Fibroblast of pulmonary artery (primary cell): ENCODE measurements around the gene NT5M.

Experiments used
- DNase-seq: peaks from one replicate; pipeline ENCODE4 v3.0.0-alpha.2; 2010; ENCODE audit warnings: low read depth
- H3K4me3 ChIP-seq: replicated peaks from 2 replicates; pipeline ENCODE4 v1.5.1; 2011; ENCODE audit warnings: low read depth, mild to moderate bottlenecking, control low read depth, low read length, moderate library complexity
- TF ChIP-seq, protein P1 (sequence below): IDR thresholded peaks from 2 replicates; pipeline ENCODE4 v1.5.1; 2011; ENCODE audit warnings: mild to moderate bottlenecking, control low read depth, low read length, inconsistent platforms; ENCODE audit errors: missing control alignments

The NT5M gene

GRCh38 chr17:17366235-17366634, 63.1 kb downstream of the NT5M start:
- DNase-seq = no peak
- H3K4me3 ChIP-seq = no peak overlapping the region
- TF ChIP-seq, protein P1, sequence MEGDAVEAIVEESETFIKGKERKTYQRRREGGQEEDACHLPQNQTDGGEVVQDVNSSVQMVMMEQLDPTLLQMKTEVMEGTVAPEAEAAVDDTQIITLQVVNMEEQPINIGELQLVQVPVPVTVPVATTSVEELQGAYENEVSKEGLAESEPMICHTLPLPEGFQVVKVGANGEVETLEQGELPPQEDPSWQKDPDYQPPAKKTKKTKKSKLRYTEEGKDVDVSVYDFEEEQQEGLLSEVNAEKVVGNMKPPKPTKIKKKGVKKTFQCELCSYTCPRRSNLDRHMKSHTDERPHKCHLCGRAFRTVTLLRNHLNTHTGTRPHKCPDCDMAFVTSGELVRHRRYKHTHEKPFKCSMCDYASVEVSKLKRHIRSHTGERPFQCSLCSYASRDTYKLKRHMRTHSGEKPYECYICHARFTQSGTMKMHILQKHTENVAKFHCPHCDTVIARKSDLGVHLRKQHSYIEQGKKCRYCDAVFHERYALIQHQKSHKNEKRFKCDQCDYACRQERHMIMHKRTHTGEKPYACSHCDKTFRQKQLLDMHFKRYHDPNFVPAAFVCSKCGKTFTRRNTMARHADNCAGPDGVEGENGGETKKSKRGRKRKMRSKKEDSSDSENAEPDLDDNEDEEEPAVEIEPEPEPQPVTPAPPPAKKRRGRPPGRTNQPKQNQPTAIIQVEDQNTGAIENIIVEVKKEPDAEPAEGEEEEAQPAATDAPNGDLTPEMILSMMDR = no peak

- no peak overlapping the region for H3K4me3 ChIP-seq
- TF ChIP-seq, protein P1 = no peak
- DNase-seq = no peak
Observed at GRCh38 chr17:17366941-17367875, 64.0 kb downstream of the NT5M start.

DNA sequence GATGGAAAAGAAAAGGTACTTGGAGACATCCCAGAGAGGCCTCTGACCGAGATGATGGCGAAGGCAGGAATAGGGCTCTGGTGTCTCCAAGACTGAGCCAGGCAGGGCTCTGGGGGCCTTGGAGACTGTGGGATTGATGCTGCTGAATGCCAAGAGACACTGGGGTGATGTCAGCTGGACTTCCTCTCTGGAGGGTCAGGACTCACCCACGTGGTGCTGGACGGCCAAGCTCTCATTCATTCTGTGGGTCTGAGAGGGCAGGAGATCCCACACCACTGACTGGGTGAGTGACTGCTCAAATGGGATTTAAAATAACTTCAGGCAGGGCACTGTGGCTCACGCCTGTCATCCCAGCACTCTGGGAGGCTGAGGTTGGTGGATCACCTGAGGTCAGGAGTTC, 64.8 kb downstream of the NT5M start:
- TF ChIP-seq, protein P1 = no peak
- no peak overlapping the region for H3K4me3 ChIP-seq
- DNase-seq = no peak

DNA sequence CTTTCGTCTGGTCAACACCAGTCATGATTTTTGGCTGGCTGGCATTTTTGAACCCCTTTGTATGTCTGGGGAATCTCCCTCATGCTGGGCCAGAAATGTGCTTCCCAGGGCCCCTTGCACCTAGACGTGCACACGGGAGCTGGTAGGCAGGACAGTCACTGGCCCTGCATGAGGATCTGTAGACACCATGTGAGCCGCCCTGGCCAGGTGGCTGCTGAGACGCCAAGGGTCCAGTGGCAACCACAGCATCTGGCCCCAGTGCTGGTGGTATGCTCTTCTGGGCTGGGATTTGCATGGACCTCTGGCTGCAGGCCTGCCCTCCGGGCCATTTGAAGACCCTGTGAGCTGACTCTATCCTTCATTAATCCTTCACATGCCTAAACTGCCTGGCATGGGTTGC, 67.5 kb downstream of the NT5M start:
- TF ChIP-seq, protein P1 = no peak

GRCh38 chr17:17372856-17373520, 69.8 kb downstream of the NT5M start:
- TF ChIP-seq, protein P1 = no peak
- no peak for DNase-seq
- no peak overlapping the region for H3K4me3 ChIP-seq

More for the DNA sequence above, 67.5 kb downstream of the NT5M start:
- no peak overlapping the region for H3K4me3 ChIP-seq
- DNase-seq = no peak

DNA sequence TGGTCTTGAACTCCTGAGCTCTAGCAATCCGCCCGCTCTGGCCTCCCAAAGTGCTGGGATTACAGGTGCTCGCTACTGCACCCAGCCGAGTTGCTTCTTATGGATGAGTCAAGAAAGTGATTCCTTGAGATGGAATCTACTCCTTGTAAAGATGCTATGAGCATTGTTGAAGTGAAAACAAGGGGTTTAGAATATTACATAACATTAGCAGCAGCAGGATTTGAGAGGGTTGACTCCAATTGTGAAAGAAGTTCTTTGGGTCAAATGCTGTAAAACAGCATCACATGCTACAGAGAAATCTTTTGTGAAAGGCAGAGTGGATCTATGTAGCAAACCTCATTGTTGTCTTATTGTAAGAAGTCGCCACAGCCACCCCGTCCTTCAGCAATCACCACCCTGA, 72.7 kb downstream of the NT5M start:
- no peak overlapping the region for H3K4me3 ChIP-seq
- peak; percentile 15 for DNase-seq
- TF ChIP-seq, protein P1 = no peak

DNA sequence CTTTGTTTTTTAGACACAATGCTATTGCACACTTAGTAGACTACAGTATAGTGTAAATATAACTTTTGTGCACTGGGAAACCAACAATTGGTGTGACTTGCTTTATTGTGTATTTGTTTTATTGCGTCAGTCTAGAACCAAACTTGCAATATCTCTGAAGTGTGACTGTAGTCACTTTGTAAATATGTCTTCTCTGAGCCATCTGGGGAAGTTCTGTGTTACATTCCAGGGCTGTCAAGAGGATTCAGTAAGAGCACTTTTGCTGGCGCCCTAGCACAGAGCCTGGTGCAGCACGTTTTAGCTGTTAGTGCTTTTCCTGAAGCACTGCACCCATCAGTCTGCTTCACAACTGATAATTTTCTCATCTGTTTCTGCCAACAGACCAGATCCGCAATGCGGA, 73.2 kb downstream of the NT5M start:
- DNase-seq = peak; percentile 52
- TF ChIP-seq, protein P1 = no peak
- H3K4me3 ChIP-seq = no peak overlapping the region
